GM18517 (cell line): Measurements from ENCODE around the gene FAIM2.
"Not testable (repeated sequence)": the region's sequence is repeated elsewhere in the genome, so short reads cannot be mapped to it uniquely, and the experiment has no call there.

Experiments used
- ATAC-seq: cut with Tn5 transposase; IDR thresholded peaks from one replicate; pipeline ENCODE4 v1.9.1; 2021; ENCODE audit warnings: mild to moderate bottlenecking, moderate library complexity; ENCODE audit not compliant: unreplicated experiment

FAIM2 gene

GRCh38 chr12:49867570-49868341 is 35.9 kb downstream of the FAIM2 start:
- ATAC-seq = no peak

DNA sequence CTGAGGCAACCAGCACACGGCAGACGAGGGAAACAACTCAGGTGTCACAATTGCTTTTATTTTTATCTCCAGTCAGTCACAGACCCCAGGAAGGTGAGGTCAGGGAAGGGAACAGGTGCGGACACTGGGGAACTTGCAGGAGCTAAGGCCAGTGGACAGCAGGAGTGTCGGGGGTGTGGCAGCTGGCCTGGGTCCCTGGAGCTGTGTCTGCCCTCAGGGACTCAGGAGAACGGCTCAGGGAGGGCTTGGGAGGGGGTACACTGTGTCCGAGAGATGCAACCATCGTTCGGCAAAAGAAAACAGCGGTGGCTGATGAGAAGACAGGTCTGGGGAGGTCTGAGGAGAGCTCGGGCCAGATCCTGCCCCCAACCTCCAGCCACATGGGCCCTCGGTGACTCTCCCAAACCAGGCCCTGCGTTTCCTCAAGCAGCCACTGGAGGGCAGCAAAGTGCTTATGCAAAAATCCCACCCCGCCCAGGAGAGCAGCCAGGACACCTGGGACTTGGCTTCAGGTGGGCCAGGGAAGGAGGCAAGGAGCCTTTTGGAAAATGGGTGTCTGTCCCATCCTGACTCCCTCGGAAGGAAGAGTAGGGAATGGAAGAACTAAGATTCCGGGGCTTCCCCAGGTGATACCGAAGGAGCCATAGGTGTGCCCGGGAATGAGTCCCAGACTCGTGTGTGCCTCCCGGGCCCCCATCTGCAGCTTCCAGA is 36.7 kb downstream of the FAIM2 start:
- ATAC-seq = no peak

DNA sequence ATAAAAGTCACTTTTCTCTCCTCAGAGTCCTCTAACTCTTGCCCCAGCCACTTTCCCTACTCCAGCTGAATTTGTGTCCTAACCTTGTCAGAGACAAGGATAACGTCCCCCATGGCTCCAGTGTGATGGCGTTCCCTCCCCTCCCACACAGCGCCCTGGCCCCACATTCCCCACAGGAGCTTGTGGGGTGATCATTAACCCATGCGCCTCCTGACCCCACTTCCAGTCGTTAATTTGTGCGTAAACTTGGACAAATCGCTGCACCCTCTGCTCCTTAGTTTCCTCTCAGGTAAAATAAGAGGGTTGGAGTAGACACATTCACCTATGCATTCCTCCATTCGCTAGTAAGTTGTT is 37.9 kb downstream of the FAIM2 start:
- no peak for ATAC-seq

DNA sequence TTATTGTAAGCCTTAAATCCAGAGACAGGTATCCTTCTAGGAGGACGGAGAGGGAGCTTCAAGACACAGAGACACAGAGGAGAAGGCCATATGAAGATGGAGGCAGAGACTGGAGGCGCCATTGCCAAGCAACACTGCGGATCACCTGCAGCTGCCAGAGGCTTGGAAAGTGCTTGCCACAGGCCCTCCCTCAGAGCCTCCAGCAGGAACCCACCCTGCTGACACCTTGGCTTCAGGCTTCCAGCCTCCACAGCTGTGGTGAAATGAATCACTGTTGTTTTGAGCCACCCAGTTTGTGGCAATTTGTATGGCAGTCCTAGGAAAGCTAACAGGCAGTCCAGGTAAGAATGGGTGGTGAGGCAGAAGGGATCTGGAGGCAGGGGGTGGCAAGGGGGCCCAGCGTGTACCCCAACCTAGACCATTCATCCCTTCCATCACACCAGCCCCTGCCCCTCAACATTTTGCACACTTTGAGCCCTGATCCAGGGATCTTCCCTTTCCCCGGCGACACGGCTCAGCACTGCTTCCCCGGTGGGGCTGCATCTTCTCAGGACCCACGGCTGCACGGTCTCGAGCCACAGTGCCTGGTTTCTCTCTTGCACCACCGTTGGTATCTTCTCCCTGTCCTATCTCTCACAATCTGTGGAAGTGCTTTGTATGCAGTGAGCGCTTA is 38.5 kb downstream of the FAIM2 start:
- ATAC-seq = no peak

GRCh38 chr12:49864798-49865090 is 39.0 kb downstream of the FAIM2 start:
- ATAC-seq = no peak

- no peak for ATAC-seq
These were observed 39.5 kb downstream of the FAIM2 start for GRCh38 chr12:49863946-49864797.

- not testable (repeated sequence) for ATAC-seq
These were observed 42.8 kb downstream of the FAIM2 start for GRCh38 chr12:49860921-49861320.

DNA sequence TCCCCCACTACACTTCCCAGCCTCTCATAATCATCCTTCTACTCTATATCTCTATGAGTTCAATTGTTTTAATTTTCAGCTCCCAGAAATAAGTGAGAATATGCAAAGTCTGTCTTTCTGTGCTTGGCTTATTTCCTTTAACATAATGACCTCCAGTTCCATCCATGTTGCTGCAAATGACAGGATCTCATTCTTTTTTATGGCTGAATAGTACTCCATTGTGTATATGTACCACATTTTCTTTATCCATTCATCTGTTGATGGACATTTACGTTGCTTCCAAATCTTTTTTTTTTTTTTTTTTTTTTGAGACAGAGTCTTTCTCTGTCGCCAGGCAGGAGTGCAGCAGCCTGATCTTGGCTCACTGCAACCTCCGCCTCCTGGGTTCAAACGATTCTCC is 47.8 kb downstream of the FAIM2 start:
- ATAC-seq = not testable (repeated sequence)

DNA sequence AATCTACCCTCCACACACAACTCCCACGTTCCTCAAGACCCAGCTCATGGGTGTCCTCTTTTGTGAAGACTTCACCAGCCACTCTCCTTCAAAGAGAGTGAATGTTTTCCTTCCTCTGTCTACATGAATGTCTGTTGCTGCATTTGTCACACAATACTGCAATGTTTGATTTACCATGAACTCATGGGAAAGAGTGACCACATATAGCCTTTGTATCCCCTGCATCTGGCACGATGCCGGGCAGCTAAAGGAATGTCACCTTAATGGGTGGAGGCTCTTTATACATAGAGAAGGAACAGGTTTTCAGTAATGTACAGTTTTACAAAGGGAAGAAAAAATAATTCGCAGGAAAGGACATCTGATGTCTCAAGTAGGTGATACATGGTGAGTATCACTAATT is 48.7 kb downstream of the FAIM2 start:
- ATAC-seq = no peak

DNA sequence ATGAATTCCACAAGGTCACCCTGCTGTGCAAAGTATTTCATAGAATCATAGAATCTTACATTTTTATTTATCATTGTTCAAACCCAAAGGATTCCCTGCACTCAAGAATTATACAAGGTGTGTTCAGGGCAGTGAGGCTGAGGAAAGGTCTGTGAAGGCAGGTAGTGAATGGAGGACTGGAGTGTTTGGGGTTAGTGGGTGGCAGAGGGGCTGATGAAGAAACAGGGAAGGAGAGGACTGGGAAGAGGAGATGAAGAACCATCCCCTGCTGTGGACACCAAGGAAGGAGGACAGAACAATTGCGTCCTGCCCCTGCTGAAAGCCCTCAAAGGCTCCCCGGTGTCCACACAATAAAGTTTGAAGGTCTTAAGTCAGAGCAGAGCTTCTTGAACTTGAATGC is 50.0 kb downstream of the FAIM2 start:
- no peak for ATAC-seq

DNA sequence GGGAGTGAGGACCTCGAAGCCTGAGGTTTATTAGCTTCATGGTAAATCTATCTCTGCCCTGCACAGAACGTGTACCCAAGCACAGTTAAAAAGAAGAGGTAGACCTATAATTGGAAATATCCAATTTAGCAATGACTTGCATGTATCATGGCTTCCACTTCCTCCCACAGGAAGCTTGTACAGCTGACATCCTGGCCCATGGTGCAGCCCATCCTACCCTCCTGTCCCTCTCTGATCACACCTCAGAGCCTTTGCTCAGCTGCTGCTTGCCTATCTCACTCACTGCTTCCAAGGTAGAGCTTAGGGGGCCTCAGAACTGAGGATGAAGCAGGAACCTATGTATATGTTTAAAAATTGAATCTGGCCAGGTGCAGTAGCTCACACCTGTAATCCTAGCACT is 56.5 kb downstream of the FAIM2 start:
- ATAC-seq = no peak

GRCh38 chr12:49846032-49846431 is 57.7 kb downstream of the FAIM2 start:
- ATAC-seq = no peak

- ATAC-seq = no peak
These were observed 59.7 kb downstream of the FAIM2 start for GRCh38 chr12:49843876-49844437.

DNA sequence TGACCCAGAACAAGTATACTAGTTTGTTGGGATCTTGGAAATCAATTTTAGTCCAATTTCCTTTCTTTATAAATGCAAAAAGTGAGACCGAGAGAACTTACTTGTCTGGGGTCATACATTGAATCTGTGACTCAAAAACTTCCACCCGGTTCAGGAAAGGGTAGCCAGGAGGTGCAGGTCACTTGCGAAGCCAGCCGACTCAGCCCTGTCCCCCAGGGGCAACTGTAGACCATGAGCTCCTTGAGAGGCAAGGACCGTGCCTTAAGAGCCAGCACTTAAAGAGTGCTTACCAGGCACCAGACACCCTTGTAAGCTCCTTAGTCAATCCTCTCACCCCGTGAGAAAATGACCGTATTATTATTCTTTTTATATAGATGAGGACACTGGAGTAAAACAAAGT is 60.3 kb downstream of the FAIM2 start:
- ATAC-seq = no peak

DNA sequence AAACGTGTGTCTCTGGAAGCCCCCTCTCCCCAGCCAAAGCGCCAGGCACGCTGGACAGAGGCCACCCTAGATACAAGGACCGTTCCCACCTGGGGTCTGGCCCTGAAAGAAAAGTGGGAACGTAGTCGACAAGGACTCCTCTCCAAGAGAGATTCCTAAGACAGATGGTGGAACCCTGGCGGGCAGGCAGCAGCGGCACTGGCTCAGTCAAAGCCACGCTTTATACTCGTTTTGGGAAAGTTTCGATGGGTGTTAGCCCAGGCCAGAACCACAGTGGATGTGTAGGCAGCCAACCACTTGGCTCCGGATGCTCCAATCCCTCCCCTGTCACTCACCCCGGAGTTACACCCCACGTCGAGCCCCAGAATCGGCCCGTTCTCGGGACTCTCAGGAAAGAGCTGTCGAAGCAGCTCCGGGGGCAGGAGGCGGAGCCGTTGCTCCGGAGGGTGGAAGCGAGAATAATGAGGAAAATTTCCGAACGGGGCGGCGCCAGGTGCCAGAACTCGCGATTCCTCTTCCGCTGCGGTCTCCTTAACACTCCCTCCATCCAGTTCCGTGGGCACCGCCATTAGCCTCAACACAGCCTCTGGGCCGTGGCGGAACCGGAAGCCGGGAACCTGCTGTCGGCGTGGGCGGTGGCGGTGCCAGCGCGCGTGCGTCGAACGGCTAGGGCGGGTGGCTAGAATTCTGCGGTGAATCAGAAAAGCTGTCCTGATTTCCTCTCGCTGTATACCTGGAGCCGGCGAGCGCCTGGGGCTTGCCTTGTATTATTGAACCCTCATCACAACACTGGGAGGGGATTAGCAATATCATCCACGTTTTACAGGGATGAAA is 61.0 kb downstream of the FAIM2 start, which contains the start of gene BCDIN3D:
BCDIN3D (minus strand) TSS at position 588 of the 834 bp plus-strand sequence; CDS start at position 569, 19 bp downstream.
- peak; percentile 81 for ATAC-seq

DNA sequence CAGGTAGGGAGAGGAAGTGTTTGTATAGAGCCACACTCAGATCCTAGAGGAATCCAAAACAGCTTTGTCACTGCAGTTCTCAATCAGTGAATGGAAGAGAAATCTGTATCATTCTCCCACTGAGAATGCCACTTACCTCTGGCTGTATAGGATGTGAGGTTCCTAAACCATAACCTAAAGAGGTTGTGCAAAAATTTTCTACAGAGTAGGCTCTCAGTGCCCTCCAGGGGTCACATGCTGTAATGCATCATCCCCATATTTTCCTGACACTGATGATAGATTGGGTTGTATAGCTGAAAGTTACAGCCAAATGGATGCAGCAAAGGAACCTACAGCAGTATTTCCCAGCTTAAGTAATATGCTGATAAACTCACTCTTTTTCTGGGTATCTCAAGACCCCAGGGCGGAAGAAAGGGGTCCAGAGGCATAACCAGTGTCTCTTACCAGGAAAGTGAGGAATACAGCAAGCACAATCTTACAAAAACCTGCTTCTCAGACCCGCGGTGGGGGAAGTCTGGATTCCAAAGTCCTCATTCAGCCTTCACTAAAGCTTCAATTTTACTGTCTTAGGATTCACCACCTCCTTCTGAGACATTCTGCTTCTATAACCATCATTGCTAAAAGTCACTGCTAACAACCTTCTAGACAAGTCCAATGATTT is 64.6 kb downstream of the FAIM2 start:
- ATAC-seq = no peak

GRCh38 chr12:49832836-49833421 is 70.8 kb downstream of the FAIM2 start:
- no peak for ATAC-seq

DNA sequence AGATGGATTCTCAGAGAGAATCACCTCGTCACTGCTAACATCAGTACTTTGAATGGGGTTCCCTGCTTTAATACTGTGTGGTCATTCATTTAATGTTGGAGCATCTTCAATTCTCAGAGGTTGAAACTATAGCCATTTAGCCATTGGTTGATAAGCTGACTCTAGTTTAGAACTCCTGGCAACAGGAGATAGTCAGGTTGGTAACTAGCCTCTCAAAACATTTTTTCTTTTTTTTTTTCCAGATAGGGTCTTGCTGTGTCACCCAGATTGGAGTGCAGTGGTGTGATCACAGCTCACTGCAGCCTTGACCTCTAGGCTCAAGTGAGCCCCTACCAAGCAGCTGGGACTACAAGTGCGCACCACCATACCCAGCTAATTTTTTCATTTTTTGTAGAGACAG is 72.0 kb downstream of the FAIM2 start:
- no peak for ATAC-seq
